HEK293T (cell line): Measurements from ENCODE around the gene OIT3.

Experiments
- CTCF ChIA-PET: fragments of 350-600 bp; formaldehyde crosslinking; extraction: SDS; loops from one replicate; lab custom pipeline; 2021; ENCODE audit warnings: antibody characterized with exemption, inconsistent platforms; lab: Yijun Ruan, JAX
- POLR2A ChIA-PET: fragments of 350-600 bp; formaldehyde crosslinking; extraction: SDS; loops from one replicate; lab custom pipeline; 2020; ENCODE audit warnings: antibody characterized with exemption, inconsistent platforms; lab: Yijun Ruan, JAX
- DNase-seq: peaks from one replicate; pipeline ENCODE4 v3.0.0; 2012; ENCODE audit warnings: mixed read lengths; ENCODE audit errors: extremely low spot score
- ARNT ChIP-seq: fragments of 450-650 bp; IDR thresholded peaks from 2 replicates; pipeline ENCODE4 v1.6.1; 2017; ENCODE audit warnings: mild to moderate bottlenecking
- BHLHE40 ChIP-seq: fragments of 450-650 bp; IDR thresholded peaks from 2 replicates; pipeline ENCODE4 v1.6.1; 2016; ENCODE audit warnings: mild to moderate bottlenecking, moderate library complexity, borderline replicate concordance
- CTBP1 ChIP-seq: fragments of 450-650 bp; IDR thresholded peaks from 2 replicates; pipeline ENCODE4 v1.6.1; 2016; ENCODE audit warnings: borderline replicate concordance
- ELF4 ChIP-seq: fragments of 450-650 bp; IDR thresholded peaks from 2 replicates; pipeline ENCODE4 v1.6.1; 2017; ENCODE audit warnings: antibody characterized with exemption
- FOXA1 ChIP-seq: fragments of 450-650 bp; IDR thresholded peaks from 2 replicates; pipeline ENCODE4 v1.6.1; 2016; ENCODE audit warnings: mild to moderate bottlenecking
- FOXK2 ChIP-seq: fragments of 450-650 bp; IDR thresholded peaks from 2 replicates; pipeline ENCODE4 v1.6.1; 2016; ENCODE audit warnings: mild to moderate bottlenecking
- FOXM1 ChIP-seq: fragments of 450-650 bp; IDR thresholded peaks from 2 replicates; pipeline ENCODE4 v1.6.1; 2017; ENCODE audit warnings: mild to moderate bottlenecking, borderline replicate concordance
- HDGF ChIP-seq: fragments of 450-650 bp; IDR thresholded peaks from 2 replicates; pipeline ENCODE4 v1.6.1; 2017; ENCODE audit warnings: antibody characterized with exemption, borderline replicate concordance
- L3MBTL2 ChIP-seq: fragments of 450-650 bp; conservative IDR thresholded peaks from 2 replicates; pipeline ENCODE4 v1.6.1; 2016; ENCODE audit warnings: mild to moderate bottlenecking
- LEF1 ChIP-seq: fragments of 450-650 bp; IDR thresholded peaks from 2 replicates; pipeline ENCODE4 v1.6.1; 2017; ENCODE audit warnings: mild to moderate bottlenecking, borderline replicate concordance
- NFRKB ChIP-seq: fragments of 450-650 bp; IDR thresholded peaks from 2 replicates; pipeline ENCODE4 v1.6.1; 2016; ENCODE audit warnings: mild to moderate bottlenecking, moderate library complexity
- PKNOX1 ChIP-seq: fragments of 450-650 bp; IDR thresholded peaks from 2 replicates; pipeline ENCODE4 v1.6.1; 2016
- SP1 ChIP-seq: fragments of 450-650 bp; IDR thresholded peaks from 2 replicates; pipeline ENCODE4 v1.6.1; 2017
- SUZ12 ChIP-seq: fragments of 450-650 bp; IDR thresholded peaks from 2 replicates; pipeline ENCODE4 v1.6.1; 2016; ENCODE audit warnings: mild to moderate bottlenecking
- TARDBP ChIP-seq: fragments of 450-650 bp; IDR thresholded peaks from 2 replicates; pipeline ENCODE4 v1.6.1; 2016
- ZNF384 ChIP-seq: fragments of 450-650 bp; IDR thresholded peaks from 2 replicates; pipeline ENCODE4 v1.6.1; 2016

The OIT3 gene

GRCh38 chr10:72932259-72933015 lies 38.9 kb downstream of the OIT3 start:
- DNase-seq, result no peak
- CTCF ChIA-PET, result no interaction called here
- TF ChIP-seq PKNOX1 (no peak), LEF1 (no peak)
- POLR2A ChIA-PET, result no interaction called here

DNA sequence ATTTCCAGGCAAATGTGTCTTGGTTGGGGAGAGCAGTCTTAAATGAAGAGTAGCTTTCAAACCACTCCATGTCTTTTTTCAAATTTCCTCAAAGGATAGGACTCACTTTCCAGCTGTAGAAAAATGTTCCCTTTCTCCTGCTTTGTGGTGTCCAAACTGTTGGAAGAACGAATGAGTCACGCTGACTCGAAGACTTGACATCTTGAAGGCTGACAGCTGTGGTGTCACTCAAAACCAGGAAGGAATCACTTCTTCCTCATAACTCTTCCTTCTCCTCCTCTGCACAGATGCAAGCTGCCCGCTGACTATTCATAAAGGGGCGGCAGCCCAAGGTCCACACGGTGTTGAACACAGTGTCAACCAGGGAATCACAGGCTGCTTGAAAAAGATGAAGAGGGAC lies 41.8 kb downstream of the OIT3 start:
- CTCF ChIA-PET, result no interaction called here
- DNase-seq, result no peak
- no peak for TF ChIP-seq FOXM1
- TF ChIP-seq LEF1, result no peak
- no peak for TF ChIP-seq CTBP1
- no peak for TF ChIP-seq SP1
- TF ChIP-seq L3MBTL2, result no peak
- TF ChIP-seq NFRKB, result no peak
- no peak for TF ChIP-seq ARNT
- no peak for TF ChIP-seq PKNOX1
- no peak for TF ChIP-seq FOXA1
- TF ChIP-seq SUZ12, result no peak
- TF ChIP-seq HDGF, result no peak
- TF ChIP-seq ZNF384, result no peak
- no peak for TF ChIP-seq FOXK2
- no peak for TF ChIP-seq BHLHE40
- TF ChIP-seq TARDBP, result no peak
- TF ChIP-seq ELF4, result no peak
- POLR2A ChIA-PET, result no interaction called here

GRCh38 chr10:72943498-72944234 lies 50.1 kb downstream of the OIT3 start:
- TF ChIP-seq FOXA1 (no peak), ELF4 (no peak), CTBP1 (no peak), SP1 (no peak), HDGF (no peak), FOXM1 (no peak), NFRKB (no peak), FOXK2 (no peak)
- ChIA-PET POLR2A (interaction anchor here (0.6 kb wide), 1 partner anchor 12 kb away, joined by 3 read pairs; no protein-coding TSS in a partner anchor), CTCF (no interaction called here)
- DNase-seq, result no peak

DNA sequence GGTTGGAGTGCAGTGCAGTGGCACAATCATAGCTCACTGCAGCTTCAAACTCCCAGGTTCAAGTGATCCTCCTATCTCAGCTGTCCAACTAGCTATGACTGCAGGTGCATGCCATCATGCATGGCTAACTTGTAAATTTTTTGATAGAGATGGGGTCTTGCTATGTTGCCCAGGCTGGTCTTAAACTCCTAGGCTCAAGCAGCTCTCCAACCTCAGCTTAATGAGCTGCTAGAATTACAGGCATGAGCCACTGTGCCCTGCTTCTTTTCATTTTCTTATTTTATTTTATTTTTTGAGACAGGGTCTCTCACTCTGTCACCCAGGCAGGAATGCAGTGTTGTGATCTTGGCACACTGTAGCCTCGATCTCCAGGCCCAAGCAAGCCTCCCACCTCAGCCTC lies 53.4 kb downstream of the OIT3 start:
- TF ChIP-seq PKNOX1 (no peak), ARNT (no peak), FOXK2 (no peak), ELF4 (no peak), BHLHE40 (no peak), TARDBP (no peak), FOXM1 (no peak), NFRKB (no peak), HDGF (no peak), ZNF384 (no peak), L3MBTL2 (no peak), FOXA1 (no peak), LEF1 (no peak), CTBP1 (no peak)
- no peak for DNase-seq
- ChIA-PET POLR2A (no interaction called here), CTCF (no interaction called here)

GRCh38 chr10:72948762-72949161 lies 55.2 kb downstream of the OIT3 start:
- DNase-seq, result no peak
- ChIA-PET POLR2A (no interaction called here), CTCF (interaction anchor here (0.6 to 0.8 kb wide), 2 partner anchors 23 to 72 kb away, joined by 3 read pairs; no protein-coding TSS in a partner anchor)
- TF ChIP-seq ZNF384 (no peak), BHLHE40 (no peak), FOXK2 (no peak), LEF1 (no peak), FOXM1 (no peak), ELF4 (no peak), SUZ12 (no peak), ARNT (no peak), NFRKB (no peak)

GRCh38 chr10:72951760-72952159 lies 58.2 kb downstream of the OIT3 start:
- CTCF ChIA-PET, result no interaction called here
- TF ChIP-seq ELF4, result no peak
- no peak for TF ChIP-seq L3MBTL2
- TF ChIP-seq PKNOX1, result no peak
- no peak for TF ChIP-seq CTBP1
- no peak for TF ChIP-seq FOXK2
- no peak for TF ChIP-seq TARDBP
- TF ChIP-seq SUZ12, result no peak
- no peak for TF ChIP-seq LEF1
- TF ChIP-seq BHLHE40, result no peak
- TF ChIP-seq FOXM1, result no peak
- no peak for TF ChIP-seq FOXA1
- no peak for TF ChIP-seq NFRKB
- no peak for TF ChIP-seq HDGF
- no peak for TF ChIP-seq ARNT
- no peak for TF ChIP-seq ZNF384
- TF ChIP-seq SP1, result no peak
- POLR2A ChIA-PET, result no interaction called here
- no peak for DNase-seq
